Activated CD4-positive, alpha-beta T cell treated with anti-CD3 and anti-CD28 coated beads for 36 hours (primary cell): ENCODE measurements around the gene ZNF3. TPM values are rescaled to one million over a fixed set of nuclear protein-coding genes. Genes with fewer than 3 reads are reported as not detected.

Source experiments
- ATAC-seq: fragments of 200-7000 bp; cut with Tn5 transposase; one replicate; pipeline ENCODE4 v1.10.0; 2021; ENCODE audit warnings: mild to moderate bottlenecking, moderate library complexity
- CTCF ChIA-PET: fragments of 350-600 bp; sonication (Branson Sonifier 250); formaldehyde crosslinking; loops from one replicate; lab custom pipeline; 2021; ENCODE audit warnings: antibody characterized with exemption; lab: Charles Lee
- POLR2A ChIA-PET: fragments of 350-600 bp; sonication (Branson Sonifier 250); formaldehyde crosslinking; loops from one replicate; lab custom pipeline; 2021; ENCODE audit warnings: antibody characterized with exemption, inconsistent platforms; lab: Charles Lee
- DNase-seq: peaks from one replicate; pipeline ENCODE4 v3.0.0-alpha.2; 2020
- H3K27ac Mint-ChIP-seq: one replicate; pipeline ENCODE4 v1.8.0; 2021; ENCODE audit warnings: mixed read lengths
- H3K27me3 Mint-ChIP-seq: one replicate; pipeline ENCODE4 v1.8.0; 2021; ENCODE audit warnings: mixed read lengths
- H3K36me3 Mint-ChIP-seq: one replicate; pipeline ENCODE4 v1.8.0; 2021; ENCODE audit warnings: low read depth, mixed read lengths
- H3K4me1 Mint-ChIP-seq: one replicate; pipeline ENCODE4 v1.8.0; 2021; ENCODE audit warnings: mixed read lengths
- H3K4me3 Mint-ChIP-seq: one replicate; pipeline ENCODE4 v1.8.0; 2021; ENCODE audit warnings: mild to moderate bottlenecking, moderate library complexity, mixed read lengths
- H3K9me3 Mint-ChIP-seq: one replicate; pipeline ENCODE4 v1.8.0; 2021; ENCODE audit warnings: low read depth, mixed read lengths
- intact Hi-C, 2 experiments: fragments of 100-400 bp; cut with DNase I in 1 of 2; cut with micrococcal nuclease in 1 of 2; formaldehyde crosslinking; loops; one replicate each; pipeline versions ENCODE4 v1.14.2 to v1.15.1; 2022 to 2024; cut with DNase I, micrococcal nuclease
- total RNA-seq, 2 experiments: library from RNA; stranded (reverse); gene quantifications; one replicate each; pipeline ENCODE4 v1.2.3, GENCODE V29; 2021

ZNF3 gene
- total RNA-seq, 2 experiments from 2014 or later, result 18.8 to 19.0 TPM

- Mint-ChIP-seq H3K4me3 (no peak overlapping the region), H3K27me3 (no peaks in the 10 kb centered on the region), H3K27ac (no peak overlapping the region), H3K4me1 (no peaks in the 10 kb centered on the region), H3K36me3 (peaks cover 29% of the 10 kb centered on the region), H3K9me3 (no peaks in the 10 kb centered on the region)
- ChIA-PET CTCF (interaction anchor here (5.7 kb wide), 1 partner anchor 20 kb away, joined by 30 read pairs; no protein-coding TSS in a partner anchor), POLR2A (interaction anchor here (0.9 to 1.9 kb wide), 2 partner anchors 10 to 16 kb away, joined by 3 to 8 read pairs; partner anchors contain the start of genes AP4M1 and MCM7)
- intact Hi-C loops, result no loop called here
- ATAC-seq, result no peak
- DNase-seq, result no peak
Measured at GRCh38 chr7:100111156-100111555, 29.6 kb upstream of the ZNF3 start.

- ChIA-PET CTCF (no interaction called here), POLR2A (interaction anchor here (0.6 kb wide), 1 partner anchor 57 kb away, joined by 4 read pairs; no protein-coding TSS in a partner anchor)
- ATAC-seq (no peak), DNase-seq (no peak)
- H3K36me3 Mint-ChIP-seq, result peaks cover 32% of the 10 kb centered on the region
- no peak overlapping the region for H3K27ac Mint-ChIP-seq
- no peaks in the 10 kb centered on the region for H3K27me3 Mint-ChIP-seq
- intact Hi-C loops, result no loop called here
- H3K4me3 Mint-ChIP-seq, result no peak overlapping the region
- H3K9me3 Mint-ChIP-seq, result no peaks in the 10 kb centered on the region
- no peaks in the 10 kb centered on the region for H3K4me1 Mint-ChIP-seq
Measured at GRCh38 chr7:100109521-100110163, 28.1 kb upstream of the ZNF3 start.

- Mint-ChIP-seq H3K4me3 (no peak overlapping the region), H3K36me3 (peaks cover 25% of the 10 kb centered on the region), H3K27me3 (no peaks in the 10 kb centered on the region), H3K27ac (no peak overlapping the region), H3K9me3 (no peaks in the 10 kb centered on the region), H3K4me1 (peaks cover 4% of the 10 kb centered on the region)
- ATAC-seq (no peak), DNase-seq (no peak)
- ChIA-PET POLR2A (no interaction called here), CTCF (interaction anchor here (0.6 kb wide), 1 partner anchor 14 kb away, joined by 3 read pairs; no protein-coding TSS in a partner anchor)
- intact Hi-C loops, result no loop called here
Measured at GRCh38 chr7:100107890-100108289, 26.4 kb upstream of the ZNF3 start.

- H3K36me3 Mint-ChIP-seq, result peaks cover 22% of the 10 kb centered on the region
- H3K4me1 Mint-ChIP-seq, result peaks cover 9% of the 10 kb centered on the region
- intact Hi-C loops, result no loop called here
- DNase-seq (no peak), ATAC-seq (no peak)
- ChIA-PET POLR2A (no interaction called here), CTCF (interaction anchor here (0.6 kb wide), 1 partner anchor 15 kb away, joined by 3 read pairs; no protein-coding TSS in a partner anchor)
- H3K9me3 Mint-ChIP-seq, result no peaks in the 10 kb centered on the region
- no peak overlapping the region for H3K27ac Mint-ChIP-seq
- no peaks in the 10 kb centered on the region for H3K27me3 Mint-ChIP-seq
- H3K4me3 Mint-ChIP-seq, result no peak overlapping the region
Measured at GRCh38 chr7:100107125-100107737, 25.7 kb upstream of the ZNF3 start.

- ATAC-seq (no peak), DNase-seq (no peak)
- no peaks in the 10 kb centered on the region for H3K27me3 Mint-ChIP-seq
- peaks cover 9% of the 10 kb centered on the region for H3K4me1 Mint-ChIP-seq
- H3K9me3 Mint-ChIP-seq, result no peaks in the 10 kb centered on the region
- CTCF ChIA-PET, result no interaction called here
- peaks cover 21% of the 10 kb centered on the region for H3K36me3 Mint-ChIP-seq
- H3K27ac Mint-ChIP-seq, result no peak overlapping the region
- intact Hi-C loops, result no loop called here
- no peak overlapping the region for H3K4me3 Mint-ChIP-seq
- POLR2A ChIA-PET, result interaction anchor here (0.6 kb wide), 1 partner anchor 13 kb away, joined by 3 read pairs; no protein-coding TSS in a partner anchor
Measured at GRCh38 chr7:100106633-100107032, 25.1 kb upstream of the ZNF3 start.

- POLR2A ChIA-PET, result interaction anchor here (0.6 kb wide), 1 partner anchor 300 kb away, joined by 4 read pairs; no protein-coding TSS in a partner anchor
- intact Hi-C loops, result no loop called here
- no peak overlapping the region for H3K27ac Mint-ChIP-seq
- ATAC-seq, result no peak
- H3K4me3 Mint-ChIP-seq, result no peak overlapping the region
- H3K9me3 Mint-ChIP-seq, result no peaks in the 10 kb centered on the region
- no peaks in the 10 kb centered on the region for H3K27me3 Mint-ChIP-seq
- DNase-seq, result no peak
- CTCF ChIA-PET, result interaction anchor here (0.6 to 0.7 kb wide), 2 partner anchors 12 to 423 kb away, joined by 3 read pairs; no protein-coding TSS in a partner anchor
- H3K4me1 Mint-ChIP-seq, result peaks cover 9% of the 10 kb centered on the region
- H3K36me3 Mint-ChIP-seq, result peaks cover 19% of the 10 kb centered on the region
Measured at GRCh38 chr7:100105534-100105933, 24.0 kb upstream of the ZNF3 start.

GRCh38 chr7:100102950-100103840 is 21.7 kb upstream of the ZNF3 start:
- Mint-ChIP-seq H3K9me3 (no peaks in the 10 kb centered on the region), H3K4me1 (peaks cover 30% of the 10 kb centered on the region), H3K27ac (peak overlapping the region; percentile 66), H3K4me3 (peak overlapping the region; percentile 90), H3K27me3 (no peaks in the 10 kb centered on the region), H3K36me3 (peaks cover 36% of the 10 kb centered on the region)
- ChIA-PET CTCF (interaction anchor here (0.6 to 3.0 kb wide), 4 partner anchors 17 to 325 kb away, joined by 3 to 14 read pairs (median 4); partner anchors contain the start of gene ZCWPW1), POLR2A (interaction anchor here (1.1 to 4.9 kb wide), 3 partner anchors 13 to 602 kb away, joined by 4 to 74 read pairs (median 9); partner anchors contain the start of genes COPS6 and POP7)
- intact Hi-C loops, result loop anchor here in 1 of 2 experiments (5.0 kb wide), 2 partner anchors 569 to 696 kb away; partner anchors contain the start of genes BUD31, GNB2 and PDAP1
- ATAC-seq (no peak), DNase-seq (no peak)

- H3K4me1 Mint-ChIP-seq, result peaks cover 41% of the 10 kb centered on the region
- POLR2A ChIA-PET, result interaction anchor here (0.6 to 4.9 kb wide), 14 partner anchors 10 to 678 kb away, joined by 3 to 74 read pairs (median 5); partner anchors contain the start of genes COPS6, LAMTOR4, MBLAC1 and TRIM4
- intact Hi-C loops, result loop anchor here (1.0 to 5.0 kb wide), 12 partner anchors 18 to 694 kb away; partner anchors contain the start of genes CNPY4 (in 2 of the 2), TAF6 (in 2 of the 2), ZNF3 (in 2 of the 2) and BUD31 (in 1 of the 2)
- CTCF ChIA-PET, result interaction anchor here (0.6 to 3.0 kb wide), 11 partner anchors 9 to 722 kb away, joined by 3 to 14 read pairs (median 4); partner anchors contain the start of genes COPS6 and MBLAC1
- DNase-seq (peak; percentile 99), ATAC-seq (peak; percentile 91)
- no peaks in the 10 kb centered on the region for H3K27me3 Mint-ChIP-seq
- H3K27ac Mint-ChIP-seq, result peak within 1 kb of the TSS; percentile 94
- H3K9me3 Mint-ChIP-seq, result no peaks in the 10 kb centered on the region
- H3K36me3 Mint-ChIP-seq, result peaks cover 52% of the 10 kb centered on the region
- peak within 1 kb of the TSS; percentile 90 for H3K4me3 Mint-ChIP-seq
Measured at GRCh38 chr7:100101016-100101862, 19.7 kb upstream of the ZNF3 start, which contains the start of the genes AP4M1 and MCM7. TSS of gene AP4M1 (plus strand) at chr7:100101643. CDS start at chr7:100101715, 72 bp downstream. TSS of gene MCM7 (minus strand) at chr7:100101397. CDS start at chr7:100101294, 103 bp downstream.

- Mint-ChIP-seq H3K27ac (peak overlapping the region; percentile 94), H3K4me1 (peaks cover 46% of the 10 kb centered on the region), H3K27me3 (no peaks in the 10 kb centered on the region), H3K9me3 (no peaks in the 10 kb centered on the region), H3K4me3 (peak overlapping the region; percentile 90), H3K36me3 (peaks cover 58% of the 10 kb centered on the region)
- ATAC-seq, result peak; percentile 79
- ChIA-PET POLR2A (interaction anchor here (0.5 to 4.9 kb wide), 9 partner anchors 10 to 553 kb away, joined by 3 to 74 read pairs (median 7); partner anchors contain the start of genes COPS6, MBLAC1, TRIM4 and ZCWPW1), CTCF (interaction anchor here (0.6 to 3.0 kb wide), 6 partner anchors 10 to 722 kb away, joined by 3 to 14 read pairs (median 6); partner anchors contain the start of gene MBLAC1)
- DNase-seq, result peak; percentile 93
- intact Hi-C loops, result loop anchor here (1.0 to 5.0 kb wide), 14 partner anchors 10 to 693 kb away; partner anchors contain the start of genes CNPY4 (in 2 of the 2), TAF6 (in 2 of the 2), ZNF3 (in 2 of the 2) and BUD31 (in 1 of the 2)
Measured at GRCh38 chr7:100100420-100101015, 19.0 kb upstream of the ZNF3 start.
